NCI-H526 (cell line): ENCODE measurements around the gene ALS2CL.

Experiments used
- DNase-seq, 2 experiments: peaks; one replicate each; lab custom pipeline; 2025; lab: John Stamatoyannopoulos, UW

Gene ALS2CL

DNA sequence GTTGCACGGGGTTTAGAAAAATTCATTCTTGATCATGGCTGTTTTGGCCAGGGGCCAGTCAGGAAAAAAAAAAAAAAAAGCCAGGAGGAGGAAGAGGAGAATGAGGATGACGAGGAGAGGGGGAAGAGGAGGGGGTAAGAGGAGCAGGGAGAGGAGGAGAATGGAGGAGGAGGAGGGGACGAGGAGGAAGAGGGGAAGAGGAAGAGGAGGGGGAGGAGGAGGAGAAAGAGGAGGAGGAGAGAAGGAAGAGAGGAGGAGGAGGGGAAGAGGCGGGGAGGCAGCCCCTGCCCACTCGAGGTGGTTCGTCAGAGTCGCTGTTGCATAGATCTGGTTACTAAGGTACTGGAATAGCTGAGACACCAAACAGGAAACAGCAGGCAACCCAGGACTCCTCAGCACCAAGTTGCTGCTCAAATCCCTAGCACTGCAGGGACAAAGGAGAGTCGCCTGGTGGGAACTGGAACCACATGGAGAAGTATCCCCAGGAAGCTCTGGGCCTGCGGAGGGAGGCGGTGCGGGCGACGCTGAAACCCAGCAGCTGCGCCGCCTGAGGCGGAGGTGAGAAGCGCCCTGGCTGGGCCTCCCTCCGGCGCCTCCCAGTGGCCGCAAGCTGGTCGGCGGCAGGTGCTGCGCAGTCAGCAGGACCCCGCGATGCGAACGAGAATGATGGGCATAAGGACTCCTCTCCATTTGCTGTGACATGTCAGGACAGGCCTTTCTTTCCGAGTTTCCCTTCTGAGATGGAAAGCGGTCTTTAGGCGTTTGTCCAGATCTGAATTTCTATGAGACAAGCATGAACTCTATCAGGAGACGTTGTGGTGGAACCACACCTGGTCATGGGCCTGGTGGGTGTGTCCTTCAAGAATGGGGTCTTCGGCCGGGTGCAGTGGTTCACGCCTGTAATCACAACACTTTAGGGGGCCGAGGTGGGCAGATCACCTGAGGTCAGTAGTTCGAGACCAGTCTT, 63.6 kb downstream of the ALS2CL start:
- peak; percentile 50 to 88 for DNase-seq

DNA sequence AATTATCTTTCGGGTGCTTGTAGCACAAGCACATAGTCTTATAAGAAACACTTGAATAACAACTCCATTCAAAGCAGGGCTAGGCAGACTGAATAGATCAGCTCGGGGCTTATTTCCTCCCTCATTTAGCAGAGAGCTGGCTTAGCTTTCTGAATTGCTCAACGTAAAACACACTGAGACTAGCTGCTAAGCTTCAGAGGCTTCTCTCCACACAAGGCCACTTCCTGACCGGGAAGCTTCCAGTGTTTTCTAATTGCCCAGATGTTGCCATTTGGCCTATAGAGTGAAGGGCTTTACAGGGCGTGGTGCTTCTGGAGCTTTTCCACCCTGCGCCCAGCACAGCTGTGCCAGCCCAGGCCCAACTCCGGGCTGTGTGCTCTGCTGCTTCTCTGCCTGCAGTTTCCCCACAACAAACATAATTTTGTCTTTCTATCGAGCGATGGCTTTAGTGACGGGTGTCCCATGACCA, 64.5 kb downstream of the ALS2CL start:
- peak; percentile 22 to 39 for DNase-seq

DNA sequence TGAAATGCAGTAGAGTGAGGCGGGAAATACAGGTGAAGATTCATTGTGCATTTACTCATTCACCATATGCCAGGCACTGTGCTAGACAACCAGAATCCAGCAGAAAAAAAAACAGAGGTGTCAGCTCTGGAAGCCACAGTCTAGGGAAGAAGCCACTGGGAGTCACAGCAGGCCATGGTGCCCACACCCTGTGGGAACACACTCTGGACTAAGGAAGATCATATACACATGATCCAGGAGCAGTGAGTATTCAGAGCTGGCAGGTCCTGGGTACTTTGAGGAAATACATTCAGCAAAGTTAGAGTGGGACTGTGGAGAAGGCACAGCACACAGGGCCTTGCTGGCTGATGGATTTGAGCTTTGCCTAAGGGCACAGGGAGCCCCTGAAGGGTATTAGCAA, 66.4 kb downstream of the ALS2CL start:
- no peak for DNase-seq

DNA sequence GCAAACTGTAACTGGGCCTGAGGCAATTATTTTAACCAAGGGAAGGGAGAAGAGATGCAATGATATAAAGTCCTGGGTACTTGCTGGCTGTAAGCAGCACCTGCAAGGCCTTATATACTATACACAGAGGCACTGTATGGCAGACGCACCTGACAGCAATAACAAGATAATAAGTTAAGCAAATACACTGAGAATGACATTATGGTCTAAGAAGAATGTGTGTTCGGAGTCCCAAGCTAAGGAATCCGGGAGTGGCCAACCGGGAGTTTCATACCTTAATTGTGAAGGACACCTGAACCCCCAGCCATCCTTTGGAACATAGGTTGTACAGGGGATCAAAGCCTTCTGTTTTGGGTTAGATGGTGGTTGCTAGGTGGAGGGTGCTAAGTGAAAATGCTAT, 67.4 kb downstream of the ALS2CL start:
- no peak for DNase-seq

DNA sequence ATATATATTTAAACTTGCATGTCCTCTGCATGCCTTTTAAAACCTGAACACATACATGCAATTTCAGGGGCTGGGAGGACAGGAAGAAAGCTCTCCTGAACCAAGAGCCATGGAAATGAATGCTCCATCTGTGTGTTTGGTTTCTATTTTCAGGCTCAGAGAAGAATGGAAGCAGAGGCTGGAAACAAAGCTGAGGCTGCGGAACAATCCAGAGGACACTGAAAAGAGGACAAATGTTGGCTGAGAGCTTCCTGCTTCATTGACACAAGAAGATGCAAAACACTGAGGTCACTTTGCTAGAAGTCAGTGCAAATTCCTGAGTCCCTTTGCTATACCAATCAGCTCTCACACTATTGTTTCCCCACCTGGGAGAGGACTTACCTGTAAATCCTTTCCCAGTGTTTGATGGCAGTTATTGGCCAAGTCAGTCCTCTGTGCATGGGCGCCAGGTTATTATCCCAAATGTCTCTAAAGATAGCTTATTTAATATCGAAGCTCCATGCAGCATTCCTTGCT, 68.4 kb downstream of the ALS2CL start:
- no peak for DNase-seq

DNA sequence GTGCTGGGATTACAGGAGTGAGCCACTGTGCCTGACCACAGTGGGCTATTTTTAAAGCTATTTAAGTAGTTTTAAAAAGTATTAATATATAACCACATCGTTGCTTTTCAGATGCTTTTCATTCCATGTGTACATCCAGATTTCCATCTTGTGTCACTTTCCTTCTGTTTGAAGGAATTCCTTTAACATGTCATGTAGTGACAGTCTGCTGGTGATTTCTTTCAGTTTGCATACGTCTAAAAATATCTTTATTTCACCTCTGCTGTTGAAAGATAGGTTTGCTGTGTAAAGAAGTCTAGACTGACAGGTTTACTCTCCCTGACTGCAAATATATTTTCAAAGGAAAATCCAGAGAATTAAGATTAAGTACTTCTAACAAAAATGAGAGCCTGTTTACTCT, 68.9 kb downstream of the ALS2CL start:
- no peak for DNase-seq

DNA sequence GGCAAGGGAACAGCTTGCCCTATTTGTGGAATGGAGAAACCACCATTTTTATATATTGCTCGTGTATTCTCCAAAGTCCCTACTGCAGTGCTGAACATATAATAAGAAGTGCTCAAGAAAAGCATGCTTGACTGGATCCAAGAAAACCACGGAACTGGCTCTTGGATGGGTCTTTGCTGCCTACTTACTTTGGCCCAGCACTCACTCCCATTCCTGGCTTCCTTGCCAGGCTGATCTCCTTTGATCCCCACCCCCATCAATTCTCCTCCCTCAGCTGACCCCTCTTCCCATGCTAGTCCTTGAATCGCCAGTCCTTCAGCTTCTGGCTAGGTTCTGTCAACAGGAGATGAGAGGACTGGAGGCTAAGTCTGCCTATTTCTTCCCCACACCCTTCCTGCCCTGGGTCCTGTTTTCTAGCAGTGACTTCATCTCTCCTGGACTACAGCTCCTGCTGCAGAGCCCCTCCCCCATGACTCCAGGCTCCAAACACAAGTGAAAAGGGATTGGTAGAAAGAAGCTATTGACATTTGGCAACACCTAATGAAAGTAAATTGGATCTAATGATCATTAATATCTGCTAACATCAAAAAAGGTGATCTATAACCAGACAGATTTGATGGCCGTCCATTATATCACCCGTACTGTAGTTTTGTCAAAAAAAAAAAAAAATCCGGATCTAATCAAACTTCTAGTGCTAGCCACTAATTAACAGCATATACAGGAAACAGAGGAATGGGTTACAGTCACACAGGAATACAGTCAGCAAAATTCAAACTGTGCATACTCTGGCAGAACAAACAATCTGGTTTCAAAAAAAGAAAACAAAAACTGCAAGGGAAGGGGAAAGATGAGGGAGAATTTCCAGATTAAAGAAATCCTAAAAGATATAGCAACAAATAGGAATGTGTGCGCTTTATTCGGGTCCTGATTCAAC, 73.4 kb downstream of the ALS2CL start:
- DNase-seq = no peak
